HEK293 (cell line): ENCODE measurements around the gene CAP2.

Experiments used
- CTCF ChIA-PET: fragments of 350-600 bp; formaldehyde crosslinking; extraction: SDS; loops from one replicate; lab custom pipeline; 2021; ENCODE audit warnings: antibody characterized with exemption; lab: Yijun Ruan, JAX
- POLR2A ChIA-PET: fragments of 300-600 bp; formaldehyde crosslinking; extraction: SDS; loops from one replicate; lab custom pipeline; 2020; ENCODE audit warnings: antibody characterized with exemption, inconsistent platforms; lab: Yijun Ruan, JAX
- H3K27ac ChIP-seq: fragments of 200-500 bp; sonication (Bioruptor generic); 2 replicates; pipeline ENCODE4 v1.5.1; 2014; ENCODE audit warnings: low read depth, low read length, control low read depth, inconsistent platforms; ENCODE audit errors: extremely low read depth
- H3K36me3 ChIP-seq, 2 experiments: fragments of 200-500 bp in 1 of 2; sonication (Bioruptor generic) in 1 of 2; 1 replicate in 1 of 2; 2 replicates in 1 of 2; pipeline ENCODE4 v1.5.1; 2014 to 2017; ENCODE audit warnings: inconsistent platforms in 2 of 2, low read length in 2 of 2; ENCODE audit not compliant: control insufficient read depth in 2 of 2, insufficient read depth in 1 of 2
- H3K4me1 ChIP-seq: fragments of 200-500 bp; sonication (Bioruptor generic); 2 replicates; pipeline ENCODE4 v1.5.1; 2014; ENCODE audit warnings: mild to moderate bottlenecking, low read length, inconsistent platforms; ENCODE audit not compliant: control insufficient read depth, insufficient read depth
- H3K4me3 ChIP-seq: 2 replicates; pipeline ENCODE4 v1.5.1; 2011; ENCODE audit warnings: low read depth, mild to moderate bottlenecking, control low read depth, low read length, moderate library complexity
- H3K9me3 ChIP-seq: fragments of 200-500 bp; sonication (Bioruptor generic); 2 replicates; pipeline ENCODE4 v1.5.1; 2014; ENCODE audit warnings: low read depth, low read length, inconsistent platforms; ENCODE audit not compliant: control insufficient read depth, insufficient read depth
- BCL11A ChIP-seq: fragments of 450-650 bp; formaldehyde crosslinking; IDR thresholded peaks from 2 replicates; pipeline ENCODE4 v1.5.1; 2016; ENCODE audit warnings: low read depth, missing biosample characterization, missing genetic modification characterization
- EGR2 ChIP-seq: fragments of 450-650 bp; formaldehyde crosslinking; IDR thresholded peaks from 2 replicates; pipeline ENCODE4 v1.5.1; 2016; ENCODE audit warnings: low read depth, missing biosample characterization, missing genetic modification characterization
- KLF1 ChIP-seq: fragments of 450-650 bp; formaldehyde crosslinking; IDR thresholded peaks from 2 replicates; pipeline ENCODE4 v1.5.1; 2016; ENCODE audit warnings: missing biosample characterization, missing genetic modification characterization
- KLF7 ChIP-seq: fragments of 450-650 bp; formaldehyde crosslinking; IDR thresholded peaks from 2 replicates; pipeline ENCODE4 v1.5.1; 2016; ENCODE audit warnings: missing biosample characterization, missing genetic modification characterization, borderline replicate concordance
- OSR2 ChIP-seq: fragments of 450-650 bp; formaldehyde crosslinking; IDR thresholded peaks from 2 replicates; pipeline ENCODE4 v1.5.1; 2016; ENCODE audit warnings: missing biosample characterization, missing genetic modification characterization
- PRDM1 ChIP-seq: fragments of 450-650 bp; formaldehyde crosslinking; IDR thresholded peaks from 2 replicates; pipeline ENCODE4; 2016; ENCODE audit warnings: missing biosample characterization, missing genetic modification characterization
- SCRT2 ChIP-seq: fragments of 450-650 bp; formaldehyde crosslinking; IDR thresholded peaks from 2 replicates; pipeline ENCODE4 v1.5.1; 2016; ENCODE audit warnings: missing biosample characterization, missing genetic modification characterization
- ZEB2 ChIP-seq: fragments of 450-650 bp; formaldehyde crosslinking; IDR thresholded peaks from 2 replicates; pipeline ENCODE4 v1.5.1; 2016; ENCODE audit warnings: missing biosample characterization, missing genetic modification characterization
- ZFP37 ChIP-seq: fragments of 450-650 bp; formaldehyde crosslinking; IDR thresholded peaks from 2 replicates; pipeline ENCODE4 v1.5.1; 2016; ENCODE audit warnings: missing biosample characterization, missing genetic modification characterization
- ZFP41 ChIP-seq: fragments of 450-650 bp; formaldehyde crosslinking; IDR thresholded peaks from 2 replicates; pipeline ENCODE4 v1.5.1; 2016; ENCODE audit warnings: missing biosample characterization, missing genetic modification characterization, borderline replicate concordance
- ZNF175 ChIP-seq: fragments of 450-650 bp; formaldehyde crosslinking; IDR thresholded peaks from 2 replicates; pipeline ENCODE4 v1.5.1; 2016; ENCODE audit warnings: missing biosample characterization, missing genetic modification characterization
- ZNF23 ChIP-seq: fragments of 450-650 bp; formaldehyde crosslinking; IDR thresholded peaks from 2 replicates; pipeline ENCODE4 v1.5.1; 2016; ENCODE audit warnings: missing biosample characterization, missing genetic modification characterization, borderline replicate concordance
- ZNF248 ChIP-seq: fragments of 450-650 bp; formaldehyde crosslinking; IDR thresholded peaks from 2 replicates; pipeline ENCODE4 v1.5.1; 2017; ENCODE audit warnings: missing biosample characterization, missing genetic modification characterization
- ZNF530 ChIP-seq: fragments of 450-650 bp; formaldehyde crosslinking; IDR thresholded peaks from 2 replicates; pipeline ENCODE4 v1.5.1; 2016; ENCODE audit warnings: low read depth, missing biosample characterization, missing genetic modification characterization
- ZNF600 ChIP-seq: fragments of 450-650 bp; formaldehyde crosslinking; IDR thresholded peaks from 2 replicates; pipeline ENCODE4 v1.5.1; 2016; ENCODE audit warnings: missing biosample characterization, missing genetic modification characterization
- ZNF658 ChIP-seq: fragments of 450-650 bp; formaldehyde crosslinking; IDR thresholded peaks from 2 replicates; pipeline ENCODE4; 2016; ENCODE audit warnings: missing biosample characterization, missing genetic modification characterization
- ZNF76 ChIP-seq: fragments of 450-650 bp; formaldehyde crosslinking; IDR thresholded peaks from 2 replicates; pipeline ENCODE4; 2016; ENCODE audit warnings: low read depth, missing biosample characterization, missing genetic modification characterization, borderline replicate concordance
- TF ChIP-seq, protein P1 (sequence below): fragments of 450-650 bp; formaldehyde crosslinking; IDR thresholded peaks from 2 replicates; pipeline ENCODE4 v1.5.1; 2016; ENCODE audit warnings: missing biosample characterization, missing genetic modification characterization
- TF ChIP-seq, protein P2 (sequence below): fragments of 450-650 bp; formaldehyde crosslinking; IDR thresholded peaks from 2 replicates; pipeline ENCODE4 v1.5.1; 2016; ENCODE audit warnings: missing biosample characterization, missing genetic modification characterization
- TF ChIP-seq, protein P3 (sequence below): fragments of 450-650 bp; formaldehyde crosslinking; IDR thresholded peaks from 2 replicates; pipeline ENCODE4 v1.5.1; 2016; ENCODE audit warnings: missing biosample characterization, missing genetic modification characterization

CAP2 gene

DNA sequence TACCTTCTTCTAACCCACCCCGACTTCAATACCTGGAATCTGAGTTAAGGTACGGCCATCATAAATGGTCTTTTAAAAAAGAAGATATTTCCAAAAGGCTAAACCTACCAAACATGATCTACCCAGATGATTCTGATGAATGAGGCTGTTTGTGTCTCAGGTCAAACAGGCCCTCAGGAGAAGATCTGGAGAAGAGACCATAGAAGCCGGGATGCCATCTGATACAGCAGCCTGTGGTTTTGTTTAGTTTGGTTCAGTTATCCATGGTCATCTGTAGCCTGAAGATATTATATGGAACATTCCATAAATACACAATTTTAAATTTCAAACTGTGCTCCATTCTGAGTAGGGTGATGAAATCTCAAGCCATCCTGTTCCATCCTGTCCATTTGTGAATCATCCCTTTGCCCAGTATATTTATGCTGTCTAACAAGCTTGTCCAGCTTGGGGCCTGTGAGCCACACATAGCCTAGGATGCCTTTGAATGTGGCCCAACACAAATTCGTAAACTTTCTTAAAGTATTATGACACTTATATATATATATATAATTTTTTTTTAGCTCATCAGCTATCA, 4.0 kb upstream of the CAP2 start:
- Histone ChIP-seq H3K9me3 (no peaks in the 10 kb centered on the region), H3K36me3 (no peaks in the 10 kb centered on the region), H3K4me1 (peaks cover 5% of the 10 kb centered on the region; the same call in 1 of the 2 replicates), H3K4me3 (no peak overlapping the region), H3K27ac (no peak overlapping the region)
- CTCF ChIA-PET, result no interaction called here
- TF ChIP-seq, protein P1, sequence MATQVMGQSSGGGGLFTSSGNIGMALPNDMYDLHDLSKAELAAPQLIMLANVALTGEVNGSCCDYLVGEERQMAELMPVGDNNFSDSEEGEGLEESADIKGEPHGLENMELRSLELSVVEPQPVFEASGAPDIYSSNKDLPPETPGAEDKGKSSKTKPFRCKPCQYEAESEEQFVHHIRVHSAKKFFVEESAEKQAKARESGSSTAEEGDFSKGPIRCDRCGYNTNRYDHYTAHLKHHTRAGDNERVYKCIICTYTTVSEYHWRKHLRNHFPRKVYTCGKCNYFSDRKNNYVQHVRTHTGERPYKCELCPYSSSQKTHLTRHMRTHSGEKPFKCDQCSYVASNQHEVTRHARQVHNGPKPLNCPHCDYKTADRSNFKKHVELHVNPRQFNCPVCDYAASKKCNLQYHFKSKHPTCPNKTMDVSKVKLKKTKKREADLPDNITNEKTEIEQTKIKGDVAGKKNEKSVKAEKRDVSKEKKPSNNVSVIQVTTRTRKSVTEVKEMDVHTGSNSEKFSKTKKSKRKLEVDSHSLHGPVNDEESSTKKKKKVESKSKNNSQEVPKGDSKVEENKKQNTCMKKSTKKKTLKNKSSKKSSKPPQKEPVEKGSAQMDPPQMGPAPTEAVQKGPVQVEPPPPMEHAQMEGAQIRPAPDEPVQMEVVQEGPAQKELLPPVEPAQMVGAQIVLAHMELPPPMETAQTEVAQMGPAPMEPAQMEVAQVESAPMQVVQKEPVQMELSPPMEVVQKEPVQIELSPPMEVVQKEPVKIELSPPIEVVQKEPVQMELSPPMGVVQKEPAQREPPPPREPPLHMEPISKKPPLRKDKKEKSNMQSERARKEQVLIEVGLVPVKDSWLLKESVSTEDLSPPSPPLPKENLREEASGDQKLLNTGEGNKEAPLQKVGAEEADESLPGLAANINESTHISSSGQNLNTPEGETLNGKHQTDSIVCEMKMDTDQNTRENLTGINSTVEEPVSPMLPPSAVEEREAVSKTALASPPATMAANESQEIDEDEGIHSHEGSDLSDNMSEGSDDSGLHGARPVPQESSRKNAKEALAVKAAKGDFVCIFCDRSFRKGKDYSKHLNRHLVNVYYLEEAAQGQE, result no peak
- TF ChIP-seq ZFP37 (tag by site-specific recombination) (no peak), ZNF248 (no peak), ZNF600 (tag by site-specific recombination) (no peak), ZNF658 (tag by site-specific recombination) (no peak), ZNF530 (tag by site-specific recombination) (no peak), ZNF175 (tag by site-specific recombination) (no peak), SCRT2 (no peak), PRDM1 (tag by site-specific recombination) (no peak), KLF7 (tag by site-specific recombination) (no peak), ZNF23 (tag by site-specific recombination) (no peak), ZFP41 (no peak), BCL11A (tag by site-specific recombination) (no peak), EGR2 (tag by site-specific recombination) (no peak), ZEB2 (tag by site-specific recombination) (no peak), KLF1 (tag by site-specific recombination) (no peak)
- TF ChIP-seq, protein P2, sequence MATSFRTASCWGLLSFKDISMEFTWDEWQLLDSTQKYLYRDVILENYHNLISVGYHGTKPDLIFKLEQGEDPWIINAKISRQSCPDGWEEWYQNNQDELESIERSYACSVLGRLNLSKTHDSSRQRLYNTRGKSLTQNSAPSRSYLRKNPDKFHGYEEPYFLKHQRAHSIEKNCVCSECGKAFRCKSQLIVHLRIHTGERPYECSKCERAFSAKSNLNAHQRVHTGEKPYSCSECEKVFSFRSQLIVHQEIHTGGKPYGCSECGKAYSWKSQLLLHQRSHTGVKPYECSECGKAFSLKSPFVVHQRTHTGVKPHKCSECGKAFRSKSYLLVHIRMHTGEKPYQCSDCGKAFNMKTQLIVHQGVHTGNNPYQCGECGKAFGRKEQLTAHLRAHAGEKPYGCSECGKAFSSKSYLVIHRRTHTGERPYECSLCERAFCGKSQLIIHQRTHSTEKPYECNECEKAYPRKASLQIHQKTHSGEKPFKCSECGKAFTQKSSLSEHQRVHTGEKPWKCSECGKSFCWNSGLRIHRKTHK, result no peak
- TF ChIP-seq, protein P3, sequence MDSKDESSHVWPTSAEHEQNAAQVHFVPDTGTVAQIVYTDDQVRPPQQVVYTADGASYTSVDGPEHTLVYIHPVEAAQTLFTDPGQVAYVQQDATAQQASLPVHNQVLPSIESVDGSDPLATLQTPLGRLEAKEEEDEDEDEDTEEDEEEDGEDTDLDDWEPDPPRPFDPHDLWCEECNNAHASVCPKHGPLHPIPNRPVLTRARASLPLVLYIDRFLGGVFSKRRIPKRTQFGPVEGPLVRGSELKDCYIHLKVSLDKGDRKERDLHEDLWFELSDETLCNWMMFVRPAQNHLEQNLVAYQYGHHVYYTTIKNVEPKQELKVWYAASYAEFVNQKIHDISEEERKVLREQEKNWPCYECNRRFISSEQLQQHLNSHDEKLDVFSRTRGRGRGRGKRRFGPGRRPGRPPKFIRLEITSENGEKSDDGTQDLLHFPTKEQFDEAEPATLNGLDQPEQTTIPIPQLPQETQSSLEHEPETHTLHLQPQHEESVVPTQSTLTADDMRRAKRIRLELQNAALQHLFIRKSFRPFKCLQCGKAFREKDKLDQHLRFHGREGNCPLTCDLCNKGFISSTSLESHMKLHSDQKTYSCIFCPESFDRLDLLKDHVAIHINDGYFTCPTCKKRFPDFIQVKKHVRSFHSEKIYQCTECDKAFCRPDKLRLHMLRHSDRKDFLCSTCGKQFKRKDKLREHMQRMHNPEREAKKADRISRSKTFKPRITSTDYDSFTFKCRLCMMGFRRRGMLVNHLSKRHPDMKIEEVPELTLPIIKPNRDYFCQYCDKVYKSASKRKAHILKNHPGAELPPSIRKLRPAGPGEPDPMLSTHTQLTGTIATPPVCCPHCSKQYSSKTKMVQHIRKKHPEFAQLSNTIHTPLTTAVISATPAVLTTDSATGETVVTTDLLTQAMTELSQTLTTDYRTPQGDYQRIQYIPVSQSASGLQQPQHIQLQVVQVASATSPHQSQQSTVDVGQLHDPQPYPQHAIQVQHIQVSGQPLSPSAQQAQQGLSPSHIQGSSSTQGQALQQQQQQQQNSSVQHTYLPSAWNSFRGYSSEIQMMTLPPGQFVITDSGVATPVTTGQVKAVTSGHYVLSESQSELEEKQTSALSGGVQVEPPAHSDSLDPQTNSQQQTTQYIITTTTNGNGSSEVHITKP (tag by site-specific recombination), result no peak
- POLR2A ChIA-PET, result no interaction called here

DNA sequence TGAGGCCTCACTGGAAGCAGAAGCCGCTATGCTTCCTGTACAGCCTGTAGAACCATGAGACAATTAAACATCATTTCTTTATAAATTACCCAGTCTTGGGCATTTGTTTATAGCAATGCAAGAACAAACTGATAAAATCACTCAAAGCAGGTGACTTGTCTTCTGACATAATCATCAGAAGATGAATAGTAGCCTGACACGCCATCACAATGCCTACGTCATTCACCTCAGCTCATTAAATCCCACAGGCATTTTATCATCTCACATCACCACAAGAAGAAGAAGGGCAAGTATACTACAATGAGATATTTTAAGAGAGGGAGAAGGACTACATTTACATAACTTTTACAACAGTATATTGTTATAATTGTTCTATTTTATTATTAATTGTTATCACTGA, 3.1 kb upstream of the CAP2 start:
- TF ChIP-seq ZNF76 (tag by site-specific recombination) (no peak), OSR2 (tag by site-specific recombination) (0 out of 2 replicates have a peak, but pooled peaks have one; percentile 11)
- Histone ChIP-seq H3K36me3 (no peaks in the 10 kb centered on the region), H3K4me1 (peaks cover 5% of the 10 kb centered on the region; the same call in 1 of the 2 replicates), H3K9me3 (no peaks in the 10 kb centered on the region), H3K27ac (no peak overlapping the region), H3K4me3 (no peak overlapping the region)
- ChIA-PET CTCF (no interaction called here), POLR2A (no interaction called here)
